Measurements from ENCODE around the gene CDK15.

Gene CDK15

GRCh38 chr2:201915446-201915845, 109.1 kb downstream of the CDK15 start:
- DNase-seq: no peak

GRCh38 chr2:201916565-201916964, 110.2 kb downstream of the CDK15 start:
- DNase-seq: no peak

- no peak for DNase-seq
Measured at GRCh38 chr2:201918616-201919307, 112.4 kb downstream of the CDK15 start.

GRCh38 chr2:201919308-201919634, 112.9 kb downstream of the CDK15 start:
- DNase-seq: no peak

- DNase-seq: no peak
Measured at GRCh38 chr2:201923436-201924328, 117.3 kb downstream of the CDK15 start.

- DNase-seq: no peak
Measured at GRCh38 chr2:201924453-201924852, 118.1 kb downstream of the CDK15 start.

GRCh38 chr2:201925056-201925455, 118.7 kb downstream of the CDK15 start:
- no peak for DNase-seq

- no peak for DNase-seq
Measured at GRCh38 chr2:201926067-201926466, 119.7 kb downstream of the CDK15 start.

- DNase-seq: no peak
Measured at GRCh38 chr2:201928363-201928762, 122.0 kb downstream of the CDK15 start.

GRCh38 chr2:201929281-201930026, 123.1 kb downstream of the CDK15 start:
- no peak for DNase-seq

GRCh38 chr2:201930043-201930442, 123.7 kb downstream of the CDK15 start:
- no peak for DNase-seq

GRCh38 chr2:201930831-201931230, 124.5 kb downstream of the CDK15 start:
- DNase-seq: no peak

- DNase-seq: no peak
Measured at GRCh38 chr2:201931475-201931874, 125.1 kb downstream of the CDK15 start.

- no peak for DNase-seq
Measured at GRCh38 chr2:201931951-201932350, 125.6 kb downstream of the CDK15 start.

GRCh38 chr2:201932511-201932910, 126.2 kb downstream of the CDK15 start:
- no peak for DNase-seq

GRCh38 chr2:201933792-201934237, 127.5 kb downstream of the CDK15 start:
- no peak for DNase-seq

- DNase-seq: no peak
Measured at GRCh38 chr2:201936817-201937216, 130.5 kb downstream of the CDK15 start.

- DNase-seq: no peak
Measured at GRCh38 chr2:201937343-201937742, 131.0 kb downstream of the CDK15 start.

- DNase-seq: no peak
Measured at GRCh38 chr2:201938156-201938775, 131.9 kb downstream of the CDK15 start.

- DNase-seq: no peak
Measured at GRCh38 chr2:201938781-201939180, 132.4 kb downstream of the CDK15 start.

GRCh38 chr2:201939453-201939941, 133.2 kb downstream of the CDK15 start:
- no peak for DNase-seq

- no peak for DNase-seq
Measured at GRCh38 chr2:201942531-201942930, 136.2 kb downstream of the CDK15 start.
